Colonic mucosa (tissue), 4 donors: ENCODE results near the gene MED13L. TPM values are rescaled to one million over a fixed set of nuclear protein-coding genes. Genes with fewer than 3 reads are reported as not detected.

Experiments
- DNase-seq: peaks from one replicate; pipeline ENCODE4 v3.0.0-alpha.2; 2020
- H3K27ac ChIP-seq: fragments of 200-600 bp; one replicate; pipeline ENCODE4 v1.8.0; 2021
- H3K27me3 ChIP-seq: fragments of 200-600 bp; one replicate; pipeline ENCODE4 v1.8.0; 2021
- H3K36me3 ChIP-seq: fragments of 200-600 bp; one replicate; pipeline ENCODE4 v1.8.0; 2021
- H3K4me1 ChIP-seq: fragments of 200-600 bp; one replicate; pipeline ENCODE4 v1.8.0; 2021; ENCODE audit warnings: mild to moderate bottlenecking
- H3K4me3 ChIP-seq: fragments of 200-600 bp; one replicate; pipeline ENCODE4 v1.8.0; 2021
- H3K9ac ChIP-seq, 2 donors: one replicate each; pipeline ENCODE4 v1.7.0; 2013; ENCODE audit warnings: control low read depth in 2 of 2, low read depth in 2 of 2, low read length in 2 of 2
- H3K9me3 ChIP-seq: fragments of 200-600 bp; one replicate; pipeline ENCODE4 v1.8.0; 2021
- intact Hi-C: fragments of 100-400 bp; cut with DNase I; formaldehyde crosslinking; loops from one replicate; pipeline ENCODE4 v1.14.1; 2022
- total RNA-seq, 2 donors: library from RNA; stranded (reverse); fragmentation: NEBNext Ultra II Directional in 1 of 2; extraction: Animal tissue kit (Norgen Biotek cat#: 25700) in 1 of 2; gene quantifications; one replicate each; pipeline ENCODE4 v1.2.1, GENCODE V29; 2021
- TF ChIP-seq, protein P1 (sequence below): fragments of 200-600 bp; IDR thresholded peaks from one replicate; pipeline ENCODE4 v1.8.0; 2022; ENCODE audit warnings: antibody characterized with exemption, mild to moderate bottlenecking
- donor health status: healthy.
- donor health status: DM: no; HTN: no; CAD: no.
- donor health status: DM: no; HTN: no; CAD: no.

The MED13L gene
- total RNA-seq, 2 donors from 2014 or later: 73.8 to 92.6 TPM

GRCh38 chr12:116106870-116107269 lies 170.6 kb downstream of the MED13L start:
- intact Hi-C loops: no loop called here

DNA sequence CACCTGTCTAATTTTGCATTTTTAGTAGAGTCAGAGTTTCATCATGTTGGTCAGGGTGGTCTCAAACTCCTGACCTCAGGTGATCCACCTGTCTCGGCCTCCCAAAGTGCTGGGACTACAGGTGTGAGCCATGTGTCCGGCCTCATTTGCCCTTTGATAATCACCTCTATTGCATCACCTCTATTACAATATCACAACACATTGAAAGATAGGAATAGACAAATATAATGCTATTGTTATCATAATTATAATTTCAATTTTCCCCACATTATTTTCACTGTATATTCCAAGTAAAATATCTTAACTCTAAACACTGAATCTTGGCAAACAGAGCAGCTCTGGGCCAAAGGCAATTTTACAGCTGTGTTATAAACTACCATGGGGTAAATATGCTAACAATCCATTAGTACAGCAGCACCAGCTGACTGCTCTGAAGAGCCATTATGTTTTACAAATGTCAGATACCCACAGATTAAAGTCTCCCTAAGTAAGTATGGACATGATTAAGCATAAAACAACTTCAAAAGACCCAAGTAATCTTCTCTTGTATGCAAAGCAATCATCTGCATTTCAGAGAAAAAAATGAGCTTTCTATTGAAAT lies 173.2 kb downstream of the MED13L start:
- Histone ChIP-seq H3K9me3 (no peaks in the 10 kb centered on the region), H3K36me3 (no peaks in the 10 kb centered on the region), H3K27me3 (no peaks in the 10 kb centered on the region), H3K4me1 (no peaks in the 10 kb centered on the region), H3K9ac (no peak overlapping the region), H3K4me3 (no peak overlapping the region), H3K27ac (no peak overlapping the region)
- TF ChIP-seq, protein P1, sequence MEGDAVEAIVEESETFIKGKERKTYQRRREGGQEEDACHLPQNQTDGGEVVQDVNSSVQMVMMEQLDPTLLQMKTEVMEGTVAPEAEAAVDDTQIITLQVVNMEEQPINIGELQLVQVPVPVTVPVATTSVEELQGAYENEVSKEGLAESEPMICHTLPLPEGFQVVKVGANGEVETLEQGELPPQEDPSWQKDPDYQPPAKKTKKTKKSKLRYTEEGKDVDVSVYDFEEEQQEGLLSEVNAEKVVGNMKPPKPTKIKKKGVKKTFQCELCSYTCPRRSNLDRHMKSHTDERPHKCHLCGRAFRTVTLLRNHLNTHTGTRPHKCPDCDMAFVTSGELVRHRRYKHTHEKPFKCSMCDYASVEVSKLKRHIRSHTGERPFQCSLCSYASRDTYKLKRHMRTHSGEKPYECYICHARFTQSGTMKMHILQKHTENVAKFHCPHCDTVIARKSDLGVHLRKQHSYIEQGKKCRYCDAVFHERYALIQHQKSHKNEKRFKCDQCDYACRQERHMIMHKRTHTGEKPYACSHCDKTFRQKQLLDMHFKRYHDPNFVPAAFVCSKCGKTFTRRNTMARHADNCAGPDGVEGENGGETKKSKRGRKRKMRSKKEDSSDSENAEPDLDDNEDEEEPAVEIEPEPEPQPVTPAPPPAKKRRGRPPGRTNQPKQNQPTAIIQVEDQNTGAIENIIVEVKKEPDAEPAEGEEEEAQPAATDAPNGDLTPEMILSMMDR: no peak
- DNase-seq: no peak
- intact Hi-C loops: no loop called here

More at GRCh38 chr12:116106870-116107269, 170.6 kb downstream of the MED13L start:
- Histone ChIP-seq H3K27me3 (no peaks in the 10 kb centered on the region), H3K4me1 (no peaks in the 10 kb centered on the region), H3K36me3 (no peaks in the 10 kb centered on the region), H3K27ac (no peak overlapping the region), H3K9me3 (no peaks in the 10 kb centered on the region), H3K4me3 (no peak overlapping the region), H3K9ac (no peak overlapping the region)
- TF ChIP-seq, protein P1: no peak
- no peak for DNase-seq

DNA sequence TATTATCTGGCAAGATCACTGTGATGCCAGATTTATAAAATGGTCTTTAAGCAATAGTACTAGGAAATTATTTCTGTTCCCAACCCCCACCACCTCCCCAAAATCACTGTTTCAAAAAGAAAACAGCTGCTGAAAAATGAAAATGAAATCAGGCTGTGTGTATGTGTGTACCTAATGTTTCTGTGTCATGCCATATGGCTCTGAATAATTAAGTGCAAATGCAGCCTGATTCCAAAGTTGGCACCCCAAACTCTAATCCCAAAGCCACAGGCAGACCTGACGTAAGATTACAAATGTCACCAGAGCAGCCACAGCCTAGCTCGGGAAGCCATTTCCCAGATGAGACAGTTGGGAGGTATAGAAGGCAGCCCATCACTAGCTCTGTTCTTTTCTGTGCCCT lies 175.5 kb downstream of the MED13L start:
- intact Hi-C loops: no loop called here

GRCh38 chr12:116099652-116100432 lies 177.7 kb downstream of the MED13L start:
- Histone ChIP-seq H3K4me1 (no peaks in the 10 kb centered on the region), H3K9me3 (no peaks in the 10 kb centered on the region), H3K9ac (no peak overlapping the region), H3K4me3 (no peak overlapping the region), H3K27ac (no peak overlapping the region), H3K27me3 (no peaks in the 10 kb centered on the region), H3K36me3 (no peaks in the 10 kb centered on the region)
- TF ChIP-seq, protein P1: no peak
- intact Hi-C loops: no loop called here
- no peak for DNase-seq

More for the DNA sequence above, 175.5 kb downstream of the MED13L start:
- no peaks in the 10 kb centered on the region for H3K36me3 ChIP-seq
- no peaks in the 10 kb centered on the region for H3K4me1 ChIP-seq
- no peak overlapping the region for H3K27ac ChIP-seq
- H3K9ac ChIP-seq: no peak overlapping the region
- no peak for DNase-seq
- H3K27me3 ChIP-seq: no peaks in the 10 kb centered on the region
- H3K9me3 ChIP-seq: no peaks in the 10 kb centered on the region
- H3K4me3 ChIP-seq: no peak overlapping the region
- TF ChIP-seq, protein P1: no peak

DNA sequence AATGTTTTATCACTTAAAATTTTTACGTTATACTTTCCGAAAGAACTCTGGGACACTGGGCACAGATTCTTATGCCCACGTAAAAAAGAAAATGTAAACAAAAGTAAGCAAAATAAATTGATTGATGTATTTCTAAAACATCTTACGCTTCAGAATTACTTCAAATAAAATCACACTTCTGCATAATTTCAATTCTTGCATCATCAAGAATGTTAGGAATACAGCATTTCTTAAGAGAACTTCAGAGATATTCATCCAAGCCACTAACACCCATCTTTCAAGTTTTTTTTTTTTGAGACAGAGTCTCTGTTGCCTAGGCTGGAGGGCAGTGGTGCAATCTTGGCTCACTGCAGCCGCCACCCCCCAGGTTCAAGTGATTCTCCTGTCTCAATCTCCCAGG lies 180.6 kb downstream of the MED13L start:
- no peaks in the 10 kb centered on the region for H3K27me3 ChIP-seq
- H3K27ac ChIP-seq: no peak overlapping the region
- H3K4me3 ChIP-seq: no peak overlapping the region
- H3K36me3 ChIP-seq: no peaks in the 10 kb centered on the region
- H3K9ac ChIP-seq: no peak overlapping the region
- no peak for DNase-seq
- intact Hi-C loops: no loop called here
- TF ChIP-seq, protein P1: no peak
- H3K9me3 ChIP-seq: no peaks in the 10 kb centered on the region
- H3K4me1 ChIP-seq: no peaks in the 10 kb centered on the region
